Skeletal muscle satellite cell (primary cell): ENCODE results near the gene CIART.

Source experiments
- H3K27me3 ChIP-seq: 2 replicates; pipeline ENCODE4 v1.7.0; 2013; ENCODE audit warnings: low read length; ENCODE audit not compliant: control insufficient read depth, insufficient read depth
- H3K36me3 ChIP-seq: 2 replicates; pipeline ENCODE4 v1.7.0; 2013; ENCODE audit warnings: mild to moderate bottlenecking, control low read depth, low read length; ENCODE audit not compliant: insufficient read depth
- H3K4me1 ChIP-seq: 2 replicates; pipeline ENCODE4 v1.7.0; 2013; ENCODE audit warnings: low read length; ENCODE audit not compliant: control insufficient read depth, insufficient read depth
- H3K4me2 ChIP-seq: 2 replicates; pipeline ENCODE4 v1.7.0; 2013; ENCODE audit warnings: mild to moderate bottlenecking, low read length
- H3K4me3 ChIP-seq: 2 replicates; pipeline ENCODE4 v1.7.0; 2013; ENCODE audit warnings: low read length
- H3K9ac ChIP-seq: 2 replicates; pipeline ENCODE4 v1.7.0; 2013; ENCODE audit warnings: mild to moderate bottlenecking, low read depth, low read length, moderate library complexity
- H3K9me3 ChIP-seq: replicated peaks from 2 replicates; pipeline ENCODE4 v1.7.0; 2013; ENCODE audit warnings: mild to moderate bottlenecking, control low read depth, low read length

Gene CIART

GRCh38 chr1:150243003-150243402 lies 39.4 kb upstream of the CIART start:
- no peak overlapping the region for H3K4me3 ChIP-seq
- peaks cover 5% of the 10 kb centered on the region for H3K27me3 ChIP-seq
- H3K36me3 ChIP-seq, result no peaks in the 10 kb centered on the region
- no peak overlapping the region for H3K4me2 ChIP-seq
- no peak overlapping the region for H3K9ac ChIP-seq
- no peaks in the 10 kb centered on the region for H3K9me3 ChIP-seq
- no peaks in the 10 kb centered on the region for H3K4me1 ChIP-seq

GRCh38 chr1:150249936-150250335 lies 32.4 kb upstream of the CIART start:
- Histone ChIP-seq H3K27me3 (no peaks in the 10 kb centered on the region), H3K9ac (no peak overlapping the region), H3K4me1 (no peaks in the 10 kb centered on the region), H3K4me2 (no peak overlapping the region), H3K4me3 (no peak overlapping the region), H3K9me3 (no peaks in the 10 kb centered on the region), H3K36me3 (no peaks in the 10 kb centered on the region)

GRCh38 chr1:150256198-150256553 lies 26.2 kb upstream of the CIART start:
- Histone ChIP-seq H3K4me3 (peak overlapping the region; percentile 15), H3K36me3 (no peaks in the 10 kb centered on the region), H3K4me2 (peak overlapping the region; percentile 80), H3K4me1 (peaks cover 14% of the 10 kb centered on the region), H3K9ac (peak overlapping the region; percentile 38), H3K27me3 (peaks cover 32% of the 10 kb centered on the region), H3K9me3 (no peaks in the 10 kb centered on the region)

GRCh38 chr1:150256554-150257341 lies 25.6 kb upstream of the CIART start:
- Histone ChIP-seq H3K36me3 (no peaks in the 10 kb centered on the region), H3K4me1 (peaks cover 14% of the 10 kb centered on the region), H3K4me3 (peak overlapping the region; percentile 15), H3K9me3 (no peaks in the 10 kb centered on the region), H3K4me2 (peak overlapping the region; percentile 80), H3K27me3 (peaks cover 32% of the 10 kb centered on the region), H3K9ac (no peak overlapping the region)

- no peaks in the 10 kb centered on the region for H3K9me3 ChIP-seq
- H3K27me3 ChIP-seq, result peaks cover 32% of the 10 kb centered on the region
- H3K4me1 ChIP-seq, result peaks cover 14% of the 10 kb centered on the region
- H3K36me3 ChIP-seq, result no peaks in the 10 kb centered on the region
- H3K9ac ChIP-seq, result no peak within 1 kb of the TSS
- peak within 1 kb of the TSS; percentile 80 for H3K4me2 ChIP-seq
- no peak within 1 kb of the TSS for H3K4me3 ChIP-seq
These were observed 24.4 kb upstream of the CIART start, which contains the start of gene CA14 for GRCh38 chr1:150257624-150258585. Gene CA14 (plus strand): TSS chr1:150257774. CDS start chr1:150258129, 355 bp downstream.

GRCh38 chr1:150259217-150259616 lies 23.1 kb upstream of the CIART start:
- Histone ChIP-seq H3K4me2 (no peak overlapping the region), H3K4me1 (peaks cover 14% of the 10 kb centered on the region), H3K9me3 (no peaks in the 10 kb centered on the region), H3K9ac (no peak overlapping the region), H3K27me3 (peaks cover 32% of the 10 kb centered on the region), H3K36me3 (no peaks in the 10 kb centered on the region), H3K4me3 (no peak overlapping the region)

GRCh38 chr1:150259758-150260669 lies 22.3 kb upstream of the CIART start:
- peaks cover 32% of the 10 kb centered on the region for H3K27me3 ChIP-seq
- H3K9ac ChIP-seq, result no peak overlapping the region
- H3K4me2 ChIP-seq, result no peak overlapping the region
- peaks cover 14% of the 10 kb centered on the region for H3K4me1 ChIP-seq
- H3K36me3 ChIP-seq, result peaks cover 8% of the 10 kb centered on the region
- H3K4me3 ChIP-seq, result no peak overlapping the region
- no peaks in the 10 kb centered on the region for H3K9me3 ChIP-seq

GRCh38 chr1:150261367-150261766 lies 21.0 kb upstream of the CIART start:
- peaks cover 6% of the 10 kb centered on the region for H3K4me1 ChIP-seq
- H3K9me3 ChIP-seq, result no peaks in the 10 kb centered on the region
- H3K4me2 ChIP-seq, result no peak overlapping the region
- peaks cover 20% of the 10 kb centered on the region for H3K36me3 ChIP-seq
- no peak overlapping the region for H3K9ac ChIP-seq
- no peak overlapping the region for H3K4me3 ChIP-seq
- peaks cover 32% of the 10 kb centered on the region for H3K27me3 ChIP-seq

GRCh38 chr1:150262388-150263320 lies 19.7 kb upstream of the CIART start:
- Histone ChIP-seq H3K4me2 (no peak overlapping the region), H3K4me3 (no peak overlapping the region), H3K36me3 (peaks cover 30% of the 10 kb centered on the region), H3K4me1 (peaks cover 7% of the 10 kb centered on the region), H3K27me3 (peaks cover 27% of the 10 kb centered on the region), H3K9ac (no peak overlapping the region), H3K9me3 (no peaks in the 10 kb centered on the region)

GRCh38 chr1:150263549-150263948 lies 18.8 kb upstream of the CIART start:
- Histone ChIP-seq H3K36me3 (peaks cover 30% of the 10 kb centered on the region), H3K9ac (no peak overlapping the region), H3K4me2 (no peak overlapping the region), H3K4me3 (no peak overlapping the region), H3K4me1 (peaks cover 8% of the 10 kb centered on the region), H3K27me3 (peaks cover 18% of the 10 kb centered on the region), H3K9me3 (no peaks in the 10 kb centered on the region)
